HepG2 (cell line): ENCODE results near the gene TMEM253. TPM values are rescaled to one million over a fixed set of nuclear protein-coding genes. Genes with fewer than 3 reads are reported as not detected.

ENCODE experiments used
- ATF2 ChIP-seq: sonication (generic); formaldehyde crosslinking; IDR thresholded peaks from 2 replicates; pipeline ENCODE4 v1.4.0; 2020; ENCODE audit warnings: missing genetic modification reagents
- ATM ChIP-seq: fragments of 450-650 bp; IDR thresholded peaks from 2 replicates; pipeline ENCODE4 v1.7.1; 2017; ENCODE audit warnings: mild to moderate bottlenecking, borderline replicate concordance
- FOXO4 ChIP-seq: sonication (generic); formaldehyde crosslinking; conservative IDR thresholded peaks from 2 replicates; pipeline ENCODE4 v1.8.1; 2023; ENCODE audit warnings: missing genetic modification reagents
- POLR2G ChIP-seq: fragments of 200-400 bp; formaldehyde crosslinking; IDR thresholded peaks from 2 replicates; pipeline ENCODE4 v1.6.1; 2018; ENCODE audit warnings: mild to moderate bottlenecking, low read depth, low read length, moderate library complexity
- SP1 ChIP-seq, 2 experiments: fragments of 450-650 bp in 1 of 2; sonication (generic) in 1 of 2; formaldehyde crosslinking in 1 of 2; IDR thresholded peaks; 2 replicates each; pipeline versions ENCODE4 v1.4.0 to v1.6.1; 2016 to 2020; ENCODE audit warnings: missing genetic modification reagents in 1 of 2
- YY1 ChIP-seq: IDR thresholded peaks from 2 replicates; pipeline ENCODE4 v1.6.1; 2011; ENCODE audit warnings: low read length, low read depth, moderate library complexity, mild to moderate bottlenecking; ENCODE audit not compliant: insufficient read depth, insufficient replicate concordance
- ZNF138 ChIP-seq: sonication (generic); formaldehyde crosslinking; IDR thresholded peaks from 2 replicates; pipeline ENCODE4 v1.5.0; 2020; ENCODE audit warnings: mild to moderate bottlenecking, low read depth, missing genetic modification reagents
- ZNF570 ChIP-seq: sonication (generic); formaldehyde crosslinking; IDR thresholded peaks from 2 replicates; pipeline ENCODE4 v1.4.0; 2020; ENCODE audit warnings: mild to moderate bottlenecking, missing genetic modification reagents, borderline replicate concordance
- ZNF589 ChIP-seq: sonication (generic); formaldehyde crosslinking; conservative IDR thresholded peaks from 2 replicates; pipeline ENCODE4 v1.8.0; 2022; ENCODE audit warnings: mild to moderate bottlenecking, moderate library complexity, missing genetic modification reagents
- ZNF652 ChIP-seq: IDR thresholded peaks from 2 replicates; pipeline ENCODE4 v1.6.1; 2016; ENCODE audit warnings: low read depth, borderline replicate concordance
- ZSCAN30 ChIP-seq: sonication (generic); formaldehyde crosslinking; IDR thresholded peaks from 2 replicates; pipeline ENCODE4 v1.5.0; 2020; ENCODE audit warnings: mild to moderate bottlenecking, missing genetic modification reagents
- polyA plus RNA-seq, 8 experiments: library from polyadenylated mRNA; depleted of rRNA in 3 of 8; stranded (reverse) in 7 of 8; unstranded in 1 of 8; fragments of >200 nt; fragmentation: Illumina TruSeq in 4 of 8; extraction: Trizol in 4 of 8; gene quantifications; 2 replicates each; pipeline versions ENCODE4 v1.2.1 to v1.2.3, GENCODE V29; 2011 to 2016; ENCODE audit warnings: low read depth in 4 of 8, missing spikeins in 1 of 8, mixed read lengths in 1 of 8; ENCODE audit not compliant: insufficient read depth in 1 of 8
- total RNA-seq, 5 experiments: library from RNA; depleted of rRNA; stranded (reverse); fragments of >200 nt; fragmentation: Illumina TruSeq; extraction: Trizol; gene quantifications; 2 replicates each; pipeline ENCODE4 v1.2.3, GENCODE V29; 2016; ENCODE audit warnings: low read depth in 1 of 5
- TF ChIP-seq, protein P1 (sequence below), 2 experiments: fragments of 450-650 bp in 1 of 2; sonication (generic) in 1 of 2; formaldehyde crosslinking in 1 of 2; IDR thresholded peaks; 2 replicates each; pipeline versions ENCODE4 v1.6.1 to v1.8.0; 2016 to 2022; ENCODE audit warnings: antibody characterized with exemption in 1 of 2, mild to moderate bottlenecking in 1 of 2, missing genetic modification reagents in 1 of 2
- TF ChIP-seq, protein P2 (sequence below): sonication (generic); formaldehyde crosslinking; IDR thresholded peaks from 2 replicates; pipeline ENCODE4 v1.5.0; 2020; ENCODE audit warnings: missing genetic modification reagents

The TMEM253 gene
- total and polyA plus RNA-seq, 2 of the 13 experiments (the other 11 are each of a cell fraction or from before 2014, with no cell fraction given) = 0.29 to 0.45 TPM

DNA sequence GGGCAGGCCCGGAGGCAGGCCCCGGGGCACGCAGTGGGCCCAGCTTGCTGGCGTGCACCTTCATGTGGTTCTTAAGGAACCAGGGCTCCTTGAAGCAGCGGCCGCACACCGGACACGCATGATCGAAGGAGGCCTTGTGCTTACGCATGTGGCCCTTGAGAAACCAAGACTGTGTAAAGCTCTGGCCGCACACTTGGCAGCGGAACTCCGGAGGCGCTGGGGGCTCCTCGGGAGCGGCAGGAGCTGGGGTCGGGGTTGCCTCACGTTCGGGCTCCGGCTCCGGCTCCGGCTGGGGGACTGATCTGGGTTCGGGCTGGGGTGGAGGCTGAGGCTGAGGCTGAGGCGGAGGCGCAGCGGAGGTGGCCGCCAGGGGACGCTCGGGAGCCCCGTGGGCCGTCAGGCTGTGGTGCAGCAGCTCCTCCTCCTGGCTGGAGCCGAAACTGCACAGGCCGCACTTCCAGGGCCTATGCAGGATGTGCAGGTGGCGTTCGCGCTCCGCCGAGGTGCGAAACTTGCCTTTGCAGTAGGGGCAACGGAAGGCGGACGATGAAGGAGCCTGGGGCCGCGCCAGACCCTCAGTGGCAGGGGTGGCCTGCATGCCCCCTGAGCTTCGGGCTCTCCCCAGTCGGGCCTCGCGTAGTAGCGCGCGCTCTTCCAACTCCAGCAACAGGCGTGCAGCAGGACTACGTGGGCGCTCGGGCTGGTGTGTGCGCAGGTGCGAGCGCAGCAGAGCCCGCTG, 8.4 kb upstream of the TMEM253 start (continued):
- TF ChIP-seq, protein P1, sequence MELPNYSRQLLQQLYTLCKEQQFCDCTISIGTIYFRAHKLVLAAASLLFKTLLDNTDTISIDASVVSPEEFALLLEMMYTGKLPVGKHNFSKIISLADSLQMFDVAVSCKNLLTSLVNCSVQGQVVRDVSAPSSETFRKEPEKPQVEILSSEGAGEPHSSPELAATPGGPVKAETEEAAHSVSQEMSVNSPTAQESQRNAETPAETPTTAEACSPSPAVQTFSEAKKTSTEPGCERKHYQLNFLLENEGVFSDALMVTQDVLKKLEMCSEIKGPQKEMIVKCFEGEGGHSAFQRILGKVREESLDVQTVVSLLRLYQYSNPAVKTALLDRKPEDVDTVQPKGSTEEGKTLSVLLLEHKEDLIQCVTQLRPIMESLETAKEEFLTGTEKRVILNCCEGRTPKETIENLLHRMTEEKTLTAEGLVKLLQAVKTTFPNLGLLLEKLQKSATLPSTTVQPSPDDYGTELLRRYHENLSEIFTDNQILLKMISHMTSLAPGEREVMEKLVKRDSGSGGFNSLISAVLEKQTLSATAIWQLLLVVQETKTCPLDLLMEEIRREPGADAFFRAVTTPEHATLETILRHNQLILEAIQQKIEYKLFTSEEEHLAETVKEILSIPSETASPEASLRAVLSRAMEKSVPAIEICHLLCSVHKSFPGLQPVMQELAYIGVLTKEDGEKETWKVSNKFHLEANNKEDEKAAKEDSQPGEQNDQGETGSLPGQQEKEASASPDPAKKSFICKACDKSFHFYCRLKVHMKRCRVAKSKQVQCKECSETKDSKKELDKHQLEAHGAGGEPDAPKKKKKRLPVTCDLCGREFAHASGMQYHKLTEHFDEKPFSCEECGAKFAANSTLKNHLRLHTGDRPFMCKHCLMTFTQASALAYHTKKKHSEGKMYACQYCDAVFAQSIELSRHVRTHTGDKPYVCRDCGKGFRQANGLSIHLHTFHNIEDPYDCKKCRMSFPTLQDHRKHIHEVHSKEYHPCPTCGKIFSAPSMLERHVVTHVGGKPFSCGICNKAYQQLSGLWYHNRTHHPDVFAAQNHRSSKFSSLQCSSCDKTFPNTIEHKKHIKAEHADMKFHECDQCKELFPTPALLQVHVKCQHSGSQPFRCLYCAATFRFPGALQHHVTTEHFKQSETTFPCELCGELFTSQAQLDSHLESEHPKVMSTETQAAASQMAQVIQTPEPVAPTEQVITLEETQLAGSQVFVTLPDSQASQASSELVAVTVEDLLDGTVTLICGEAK (IDR thresholded peaks at IDR 0.05) = no peak
- TF ChIP-seq, protein P1 (CRISPR knock-in tag; IDR thresholded peaks at IDR 0.05) = peak; percentile 62
- no peak; the same call in 1 of the 2 replicates for TF ChIP-seq ZNF589
- no peak for TF ChIP-seq SP1 (IDR thresholded peaks at IDR 0.05)
- peak; percentile 63 for TF ChIP-seq SP1 (CRISPR knock-in tag; IDR thresholded peaks at IDR 0.05)
- TF ChIP-seq FOXO4 (CRISPR knock-in tag) = no peak
- peak; percentile 89 for TF ChIP-seq YY1
- TF ChIP-seq ZNF138 (CRISPR knock-in tag) = peak; percentile 96; the same call in 1 of the 2 replicates
- TF ChIP-seq ZNF652 (CRISPR knock-in tag) = no peak; the same call in 1 of the 2 replicates
- TF ChIP-seq, protein P2, sequence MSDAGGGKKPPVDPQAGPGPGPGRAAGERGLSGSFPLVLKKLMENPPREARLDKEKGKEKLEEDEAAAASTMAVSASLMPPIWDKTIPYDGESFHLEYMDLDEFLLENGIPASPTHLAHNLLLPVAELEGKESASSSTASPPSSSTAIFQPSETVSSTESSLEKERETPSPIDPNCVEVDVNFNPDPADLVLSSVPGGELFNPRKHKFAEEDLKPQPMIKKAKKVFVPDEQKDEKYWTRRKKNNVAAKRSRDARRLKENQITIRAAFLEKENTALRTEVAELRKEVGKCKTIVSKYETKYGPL = no peak
- TF ChIP-seq ATF2 (CRISPR knock-in tag) = peak; percentile 89
- 0 out of 2 replicates have a peak, but pooled peaks have one; percentile 27 for TF ChIP-seq ZNF570 (CRISPR knock-in tag)
- no peak; the same call in 1 of the 2 replicates for TF ChIP-seq POLR2G
- no peak for TF ChIP-seq ATM
- no peak for TF ChIP-seq ZSCAN30 (CRISPR knock-in tag)
